Measurements from ENCODE around the gene ICAM3.
A peak's percentile ranks its signal among the peaks of the same experiment; 100 is the strongest.
"Not testable (repeated sequence)": the region's sequence is repeated elsewhere in the genome, so short reads cannot be mapped to it uniquely, and the experiment has no call there.

Gene ICAM3

DNA sequence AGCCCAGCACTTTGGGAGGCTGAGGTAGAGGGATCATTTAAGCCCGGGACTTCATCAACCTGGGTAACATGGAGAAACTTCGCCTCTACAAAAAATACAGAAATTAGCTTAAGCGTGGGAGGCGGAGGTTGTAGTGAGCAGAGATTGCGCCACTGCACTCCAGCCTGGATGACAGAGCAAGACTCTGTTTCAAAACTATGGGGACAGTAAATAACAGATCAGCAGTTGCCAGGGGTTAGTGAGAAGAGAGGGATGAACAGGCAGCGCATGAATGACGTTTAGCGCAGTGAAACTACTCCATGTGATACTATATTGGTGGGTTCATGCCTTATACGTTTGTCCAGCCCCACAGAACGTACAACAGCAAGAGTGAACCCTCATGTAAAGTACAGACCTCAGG lies 7.1 kb upstream of the ICAM3 start:
- no peak for DNase-seq (ENCODE audit: low read depth)

DNA sequence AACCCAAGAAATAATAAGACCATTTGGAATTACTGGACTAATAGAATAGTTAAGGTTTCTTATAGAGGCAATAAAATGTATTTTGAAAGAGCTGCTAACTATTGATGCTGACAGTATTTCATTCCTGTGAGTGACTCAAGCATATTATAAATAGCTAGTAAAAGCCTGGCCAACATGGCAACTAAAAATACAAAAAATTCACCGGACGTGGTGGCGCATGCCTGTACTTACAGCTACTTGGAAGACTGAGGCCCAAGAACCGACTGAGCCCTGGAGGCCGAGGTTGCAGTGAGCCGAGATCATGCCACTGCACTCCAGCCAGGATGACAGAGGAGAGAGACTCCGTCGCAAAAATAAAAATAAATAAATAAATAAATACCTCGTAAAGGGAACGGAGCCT lies 5.4 kb upstream of the ICAM3 start:
- no peak for DNase-seq (ENCODE audit: low read depth)

DNA sequence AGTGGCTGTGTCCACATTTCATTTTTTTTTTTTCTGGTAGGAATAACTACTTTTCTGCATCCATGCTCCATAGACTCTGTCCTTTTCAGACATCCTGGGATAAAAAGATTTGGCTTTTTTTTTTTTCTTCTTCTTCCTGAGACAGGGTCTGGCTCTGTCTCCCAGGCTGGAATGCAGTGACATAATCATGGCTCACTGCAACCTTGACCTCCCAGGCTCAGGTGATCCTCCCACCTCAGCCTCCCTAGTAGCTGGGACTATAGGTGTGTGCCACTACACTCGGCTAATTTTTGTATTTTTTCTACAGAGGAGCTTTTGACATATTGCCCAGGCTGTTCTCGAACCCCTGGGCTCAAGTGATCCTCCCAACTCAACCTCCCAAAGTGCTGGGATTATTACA lies 4.1 kb upstream of the ICAM3 start:
- DNase-seq (ENCODE audit: low read depth), result no peak

- DNase-seq (ENCODE audit: low read depth), result no peak
These were observed 553 bp upstream of the ICAM3 start for GRCh38 chr19:10339977-10340376.

GRCh38 chr19:10338940-10339339 lies 484 bp downstream of the ICAM3 start:
- no peak for DNase-seq (ENCODE audit: low read depth)

DNA sequence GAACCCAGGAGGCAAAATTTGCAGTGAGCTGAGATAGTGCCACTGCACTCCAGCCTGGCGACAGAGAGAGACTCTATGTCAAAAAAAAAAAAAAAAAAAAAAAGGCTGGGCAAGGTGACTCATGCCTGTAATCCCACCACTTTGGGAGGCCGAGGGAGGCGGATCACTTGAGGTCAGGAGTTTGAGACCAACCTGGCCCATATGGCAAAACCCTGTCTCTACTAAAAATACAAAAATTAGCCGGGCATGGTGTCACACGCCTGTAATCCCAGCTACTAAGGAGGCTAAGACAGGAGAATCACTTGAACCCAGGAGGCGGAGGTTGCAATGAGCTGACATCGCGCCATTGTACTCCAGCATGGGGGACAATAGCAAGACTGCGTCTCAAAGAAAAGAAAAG lies 2.7 kb downstream of the ICAM3 start:
- DNase-seq (ENCODE audit: low read depth), result not testable (repeated sequence)

GRCh38 chr19:10335352-10335985 lies 4.0 kb downstream of the ICAM3 start:
- no peak for DNase-seq (ENCODE audit: low read depth)

GRCh38 chr19:10334588-10335351 lies 4.7 kb downstream of the ICAM3 start:
- DNase-seq (ENCODE audit: low read depth), result peak; percentile 78

- DNase-seq (ENCODE audit: low read depth), result no peak
These were observed 5.5 kb downstream of the ICAM3 start for GRCh38 chr19:10333758-10334587.

- peak; percentile 87 for DNase-seq (ENCODE audit: low read depth)
These were observed 6.3 kb downstream of the ICAM3 start, which contains the start of gene RAVER1 for GRCh38 chr19:10332965-10333757. TSS of gene RAVER1 (minus strand) at chr19:10333529. CDS start at chr19:10333507, 22 bp downstream.

DNA sequence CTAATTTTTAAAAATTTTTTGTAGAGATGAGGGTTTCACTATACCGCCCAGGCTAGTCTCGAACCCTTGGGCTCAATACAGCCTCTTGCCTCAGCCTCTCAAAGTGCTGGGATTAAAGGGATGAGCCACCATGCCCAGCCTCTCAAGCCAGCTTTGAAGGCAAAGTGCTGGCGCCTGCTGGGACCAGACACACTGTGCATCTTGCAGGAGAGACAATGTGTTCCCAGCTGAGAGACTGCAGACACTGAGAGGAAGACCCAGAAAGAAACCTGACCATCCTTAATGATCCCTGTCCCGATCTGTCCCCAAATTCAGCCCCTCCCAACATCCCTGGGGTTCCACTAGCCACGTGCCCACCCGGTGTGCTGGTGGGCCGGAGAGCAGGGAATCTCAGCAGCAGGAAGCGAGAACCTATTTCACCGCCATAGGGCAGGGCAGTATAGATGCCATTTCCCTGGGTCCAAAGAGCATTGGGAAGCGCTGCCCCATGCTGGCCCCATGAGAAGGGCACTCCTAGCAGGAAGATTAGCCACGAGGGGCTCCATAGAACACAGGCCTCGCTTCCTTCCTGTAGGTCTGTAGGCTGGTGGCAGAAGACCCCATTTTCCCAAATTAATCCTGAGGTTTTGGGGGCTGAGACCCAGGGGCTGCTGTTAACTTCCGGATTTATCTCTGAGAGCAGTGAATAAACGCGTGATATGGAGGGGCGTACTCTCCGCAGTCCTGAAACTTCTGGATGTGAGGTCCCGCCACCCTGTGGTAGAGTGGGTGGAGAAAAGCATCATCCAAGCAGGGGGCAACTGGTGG lies 7.1 kb downstream of the ICAM3 start:
- DNase-seq (ENCODE audit: low read depth), result no peak

DNA sequence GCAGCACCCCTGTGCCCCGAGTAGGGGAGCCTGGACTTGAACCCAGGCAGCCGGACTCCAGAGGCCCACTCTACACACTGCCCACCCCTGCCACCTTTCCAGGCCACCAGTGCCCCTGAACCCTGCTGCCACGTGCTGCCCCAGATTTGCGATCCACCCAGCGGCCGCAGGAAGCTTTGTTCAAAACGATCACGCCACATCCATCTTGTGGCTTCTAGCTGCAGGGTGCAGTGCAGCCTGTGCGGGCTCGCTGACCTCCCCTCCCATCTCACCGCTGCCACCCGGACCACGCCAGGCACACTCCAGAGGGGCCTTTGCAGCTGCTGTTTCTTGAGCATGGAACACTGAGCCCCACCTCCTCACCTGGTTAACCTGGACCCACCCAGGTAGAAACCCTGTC lies 9.9 kb downstream of the ICAM3 start:
- no peak for DNase-seq (ENCODE audit: low read depth)

- DNase-seq (ENCODE audit: low read depth), result no peak
These were observed 10.6 kb downstream of the ICAM3 start for GRCh38 chr19:10328558-10329429.

- DNase-seq (ENCODE audit: low read depth), result no peak
These were observed 11.6 kb downstream of the ICAM3 start for GRCh38 chr19:10327793-10328192.

DNA sequence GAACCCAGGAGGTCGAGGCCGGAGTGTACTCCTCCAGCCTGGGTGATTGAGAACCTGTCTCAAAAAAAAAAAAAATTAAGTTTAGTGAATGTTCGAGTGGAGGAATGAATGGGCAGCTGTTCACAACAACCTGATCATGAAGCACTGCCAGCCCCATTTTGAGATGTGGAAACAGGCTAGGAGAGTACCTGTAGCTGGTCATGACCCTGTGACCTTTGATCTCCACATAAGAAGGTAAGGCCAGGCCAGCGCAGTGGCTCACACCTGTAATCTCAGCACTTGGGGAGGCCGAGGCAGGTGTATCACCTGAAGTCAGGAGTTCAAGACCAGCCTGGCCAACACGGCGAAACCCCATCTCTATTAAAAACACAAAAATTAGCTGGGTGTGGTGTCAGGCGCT lies 13.7 kb downstream of the ICAM3 start:
- no peak for DNase-seq (ENCODE audit: low read depth)

- DNase-seq (ENCODE audit: low read depth), result no peak
These were observed 17.3 kb downstream of the ICAM3 start for GRCh38 chr19:10321874-10322835.

GRCh38 chr19:10321417-10321797 lies 18.0 kb downstream of the ICAM3 start:
- no peak for DNase-seq (ENCODE audit: low read depth)

- DNase-seq (ENCODE audit: low read depth), result no peak
These were observed 18.6 kb downstream of the ICAM3 start for GRCh38 chr19:10320602-10321416.

Measured in non-pigmented ciliary epithelial cell (primary cell).